Measurements from ENCODE around the gene RAB10.
"Not testable (repeated sequence)": the region's sequence is repeated elsewhere in the genome, so short reads cannot be mapped to it uniquely, and the experiment has no call there.

The RAB10 gene

GRCh38 chr2:26058390-26058789 is 24.5 kb downstream of the RAB10 start:
- no peak for DNase-seq (ENCODE audit: low spot score)

- no peak for DNase-seq (ENCODE audit: low spot score)
These were observed 25.7 kb downstream of the RAB10 start for GRCh38 chr2:26059542-26059941.

GRCh38 chr2:26061539-26061938 is 27.7 kb downstream of the RAB10 start:
- no peak for DNase-seq (ENCODE audit: low spot score)

GRCh38 chr2:26064846-26065245 is 31.0 kb downstream of the RAB10 start:
- DNase-seq (ENCODE audit: low spot score): no peak

DNA sequence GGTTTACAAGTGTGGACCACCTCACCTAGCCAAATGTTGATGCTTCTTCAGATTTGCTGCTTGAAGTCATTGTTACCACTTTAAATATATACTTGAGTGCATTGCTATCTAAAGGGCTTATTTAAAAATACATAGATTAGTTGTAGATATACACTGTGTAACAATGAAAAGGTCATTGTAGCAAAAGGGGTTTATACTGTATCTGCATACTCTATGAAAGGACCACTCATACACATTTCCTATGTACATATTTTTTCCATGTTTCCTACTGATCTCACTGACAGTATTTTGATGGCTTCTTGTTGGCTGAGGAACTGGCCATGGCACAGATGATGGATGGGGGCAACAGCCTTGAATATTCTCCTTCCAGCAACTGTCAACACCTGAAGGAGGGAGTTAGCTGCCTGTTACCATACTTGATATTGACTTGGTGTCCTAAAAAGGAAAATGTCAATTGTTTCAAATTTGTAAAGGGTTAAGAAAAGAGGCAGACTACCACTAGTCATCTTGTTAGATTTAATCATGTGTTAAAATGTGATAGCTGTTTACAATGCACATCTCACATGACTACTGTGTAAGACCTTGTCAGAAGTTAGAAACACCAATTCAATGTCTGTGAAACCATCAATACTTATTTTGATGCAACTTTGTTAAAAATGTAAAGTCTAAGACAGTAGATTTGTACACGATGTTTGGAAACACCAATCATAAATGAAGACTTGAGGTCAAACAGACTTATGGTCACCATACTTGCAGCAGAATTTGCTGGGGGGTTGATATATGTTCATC is 33.5 kb downstream of the RAB10 start:
- DNase-seq (ENCODE audit: low spot score): no peak

DNA sequence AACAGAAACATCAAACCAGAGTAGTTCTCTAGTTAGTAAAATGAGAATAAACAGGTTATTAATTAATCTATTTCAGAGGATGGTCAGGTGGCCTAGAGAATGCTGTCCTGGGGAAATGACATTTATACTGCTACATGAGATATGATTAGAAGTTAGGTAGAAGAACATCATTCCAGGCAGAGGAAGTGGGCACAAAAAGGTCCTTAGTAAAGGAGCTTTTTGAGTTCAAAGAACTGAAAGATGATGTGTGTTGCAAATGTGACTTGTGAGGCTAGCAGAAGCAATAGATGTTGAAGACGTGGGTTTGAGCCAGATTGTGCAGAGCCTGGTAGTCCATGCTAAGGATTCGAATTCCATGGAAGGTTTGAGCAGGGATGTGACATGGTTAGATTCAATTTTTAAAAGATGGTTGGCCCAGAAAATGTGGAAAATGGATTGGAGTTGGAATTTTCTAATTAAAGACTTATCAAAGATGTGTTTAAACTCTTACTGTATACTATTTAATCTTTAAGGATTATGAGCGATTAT is 34.2 kb downstream of the RAB10 start:
- DNase-seq (ENCODE audit: low spot score): no peak

DNA sequence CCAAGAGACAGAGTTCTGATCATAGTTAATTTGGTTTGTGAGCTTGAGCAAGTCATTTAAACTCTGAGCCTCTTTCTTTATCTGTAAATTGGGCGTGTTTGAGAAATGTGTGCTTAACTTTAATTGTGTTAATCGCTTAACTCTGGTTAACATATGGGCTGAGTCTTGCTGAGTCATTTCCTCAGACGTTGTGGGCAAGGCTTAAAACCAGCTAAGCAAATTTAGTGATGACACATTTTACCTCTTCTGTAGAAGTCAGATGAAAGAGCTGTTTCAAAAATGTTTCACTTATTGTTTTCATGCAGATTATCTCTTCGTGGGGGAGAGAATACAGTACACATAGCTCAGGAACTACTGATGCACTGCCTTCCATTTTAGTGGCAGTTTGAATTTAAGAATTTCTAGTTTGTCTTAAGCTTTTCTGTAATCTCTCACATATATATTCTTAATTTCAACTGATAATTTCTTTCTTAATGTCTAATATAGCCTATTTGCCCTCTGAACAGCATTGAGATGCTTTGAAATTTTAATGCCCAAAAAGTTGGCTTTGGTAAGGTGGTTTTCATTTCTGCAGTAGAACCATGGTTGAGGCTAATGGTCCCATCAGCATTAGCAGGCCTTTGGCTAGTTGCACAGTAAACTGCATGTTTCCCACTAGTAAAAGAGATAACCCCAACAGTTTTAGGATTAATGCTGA is 34.9 kb downstream of the RAB10 start:
- DNase-seq (ENCODE audit: low spot score): peak; percentile 80

DNA sequence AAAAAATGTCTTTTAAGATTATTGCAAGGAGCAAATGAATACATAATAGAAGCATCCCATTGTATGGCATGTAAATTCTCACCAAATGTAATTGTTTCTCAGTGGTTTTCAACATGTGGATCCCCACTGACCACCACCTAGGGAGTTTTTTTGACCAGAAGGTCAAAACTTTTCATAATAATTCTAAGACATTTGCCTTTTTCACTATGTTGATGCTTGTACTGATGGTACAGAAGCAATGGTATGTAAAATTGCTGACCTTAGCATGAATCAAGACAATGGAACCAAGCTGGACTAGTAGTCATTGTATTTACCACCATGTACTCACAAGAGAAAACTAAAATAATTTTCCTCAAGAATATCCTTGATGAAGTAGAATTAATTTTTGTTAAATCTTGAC is 36.8 kb downstream of the RAB10 start:
- DNase-seq (ENCODE audit: low spot score): no peak

- DNase-seq (ENCODE audit: low spot score): no peak
These were observed 39.3 kb downstream of the RAB10 start for GRCh38 chr2:26072925-26073768.

GRCh38 chr2:26073830-26074229 is 39.9 kb downstream of the RAB10 start:
- DNase-seq (ENCODE audit: low spot score): no peak

DNA sequence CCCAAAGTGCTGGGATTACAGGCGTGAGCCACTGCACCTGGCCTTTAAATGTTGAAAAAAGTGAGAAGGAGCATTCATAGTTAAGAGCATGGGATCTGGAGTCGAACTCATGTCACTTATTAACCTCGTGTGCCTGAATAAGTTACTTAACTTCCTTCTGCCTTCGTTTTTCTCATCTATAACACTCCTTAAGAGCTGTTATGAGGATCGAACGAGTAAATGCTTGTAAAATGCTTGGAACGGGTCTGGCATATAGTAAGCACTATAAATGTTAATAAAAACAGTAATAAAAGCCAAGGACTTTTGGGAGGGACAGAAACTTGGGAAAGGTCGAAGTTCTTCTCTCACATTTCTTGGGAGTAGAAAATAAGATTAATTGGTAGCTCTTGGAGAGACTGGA is 40.8 kb downstream of the RAB10 start:
- DNase-seq (ENCODE audit: low spot score): no peak

- no peak for DNase-seq (ENCODE audit: low spot score)
These were observed 41.3 kb downstream of the RAB10 start for GRCh38 chr2:26075173-26075572.

- DNase-seq (ENCODE audit: low spot score): no peak
These were observed 42.2 kb downstream of the RAB10 start for GRCh38 chr2:26076001-26076587.

DNA sequence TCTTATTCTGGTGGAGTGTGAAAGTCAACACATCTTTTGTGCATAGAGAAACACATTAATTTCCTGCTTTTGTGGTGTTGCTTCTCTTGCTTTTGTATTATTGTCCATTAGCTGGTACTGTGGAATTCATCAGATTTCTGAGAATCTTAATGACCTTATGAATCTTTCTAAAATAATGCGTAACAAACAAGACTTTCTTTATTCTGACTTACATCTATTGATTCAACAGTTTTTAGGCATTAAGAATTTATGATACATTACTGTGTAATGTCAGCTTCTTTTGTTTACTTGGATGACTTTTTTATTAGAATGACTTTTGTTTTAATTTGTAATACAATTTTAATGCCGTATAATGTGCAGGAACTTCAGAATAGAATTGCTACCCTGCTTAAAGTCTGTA is 43.4 kb downstream of the RAB10 start:
- no peak for DNase-seq (ENCODE audit: low spot score)

- DNase-seq (ENCODE audit: low spot score): no peak
These were observed 45.1 kb downstream of the RAB10 start for GRCh38 chr2:26078939-26079338.

DNA sequence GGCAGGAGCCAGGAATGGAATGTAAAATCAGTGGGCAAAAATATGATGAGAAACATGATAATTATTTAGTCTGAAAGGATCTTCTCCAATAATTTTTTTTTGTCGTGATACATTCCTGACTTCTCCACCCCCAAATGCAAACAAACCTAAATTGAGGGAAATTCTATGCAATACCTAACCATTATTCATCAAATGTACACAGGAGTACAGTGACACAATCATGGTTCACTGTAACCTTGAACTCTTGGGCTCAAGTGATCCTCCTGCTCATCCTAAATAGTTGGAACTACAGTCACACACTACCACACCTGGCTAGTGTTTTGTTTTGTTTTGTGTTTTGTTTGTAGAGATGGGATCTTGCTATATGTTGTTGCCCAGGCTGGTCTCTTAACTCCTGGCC is 46.5 kb downstream of the RAB10 start:
- DNase-seq (ENCODE audit: low spot score): no peak

GRCh38 chr2:26080925-26081324 is 47.0 kb downstream of the RAB10 start:
- not testable (repeated sequence) for DNase-seq (ENCODE audit: low spot score)

- DNase-seq (ENCODE audit: low spot score): no peak
These were observed 47.7 kb downstream of the RAB10 start for GRCh38 chr2:26081556-26081955.

- DNase-seq (ENCODE audit: low spot score): no peak
These were observed 52.3 kb downstream of the RAB10 start for GRCh38 chr2:26086155-26086637.

DNA sequence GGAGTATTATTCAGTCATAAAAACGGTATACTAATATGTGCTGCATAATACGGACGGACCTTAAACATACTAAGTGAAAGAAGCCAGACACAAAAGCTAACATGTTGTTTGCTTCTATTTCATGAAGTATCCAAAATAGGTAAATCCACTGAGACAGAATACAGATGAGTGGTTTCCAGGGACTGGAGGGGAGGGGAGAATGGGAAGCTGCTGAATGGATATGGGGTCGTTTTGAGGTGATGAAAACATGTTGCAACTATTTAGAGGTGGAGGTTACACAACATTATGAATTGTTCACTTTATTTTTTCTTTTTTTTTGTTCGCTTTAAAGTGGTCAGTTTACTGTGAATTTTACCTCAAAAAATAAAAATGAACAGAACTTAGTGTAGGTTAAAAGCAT is 52.9 kb downstream of the RAB10 start:
- no peak for DNase-seq (ENCODE audit: low spot score)

GRCh38 chr2:26088038-26088643 is 54.3 kb downstream of the RAB10 start:
- peak; percentile 60 for DNase-seq (ENCODE audit: low spot score)

Data from AG08395 (cell line).